Ramos (cell line): ENCODE data around the gene EFCAB13.

ENCODE experiments used
- in situ Hi-C: fragments of 300-500 bp; cut with MboI; formaldehyde crosslinking; loops from one replicate; pipeline ENCODE4 v1.14.3; 2022; ENCODE audit warnings: low sequenced_read_pairs; ENCODE audit not compliant: unreplicated experiment

Gene EFCAB13

GRCh38 chr17:47323382-47324223 lies at the start of gene EFCAB13:
Gene EFCAB13 (plus strand): TSS chr17:47323955. CDS start chr17:47328354, 4,399 bp downstream.
- in situ Hi-C loops: no loop called here

GRCh38 chr17:47274319-47275069 lies 49.3 kb upstream of the EFCAB13 start:
- in situ Hi-C loops: no loop called here

- in situ Hi-C loops: no loop called here
These were observed 48.3 kb upstream of the EFCAB13 start for GRCh38 chr17:47275245-47275984.

DNA sequence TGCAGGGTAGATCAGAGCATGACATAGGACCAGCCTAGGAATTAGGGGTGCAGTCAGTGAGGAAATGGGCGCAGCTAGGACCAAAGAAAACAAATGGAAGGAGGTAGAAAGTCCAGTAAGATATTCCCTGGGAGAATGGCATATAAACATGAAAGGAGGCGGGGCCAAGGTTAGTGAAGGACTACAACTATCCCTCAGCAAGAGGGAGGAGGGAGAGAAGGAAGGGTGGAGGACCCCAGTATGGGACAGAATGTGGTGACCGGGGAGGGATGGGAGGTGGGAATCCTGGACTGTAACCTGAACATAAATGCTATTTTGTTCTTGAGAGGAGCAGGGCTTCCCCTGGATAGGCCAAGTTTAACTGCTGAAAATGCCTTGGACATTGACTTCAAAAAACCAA lies 47.3 kb upstream of the EFCAB13 start:
- in situ Hi-C loops: no loop called here

GRCh38 chr17:47276868-47277267 lies 46.9 kb upstream of the EFCAB13 start:
- in situ Hi-C loops: no loop called here

DNA sequence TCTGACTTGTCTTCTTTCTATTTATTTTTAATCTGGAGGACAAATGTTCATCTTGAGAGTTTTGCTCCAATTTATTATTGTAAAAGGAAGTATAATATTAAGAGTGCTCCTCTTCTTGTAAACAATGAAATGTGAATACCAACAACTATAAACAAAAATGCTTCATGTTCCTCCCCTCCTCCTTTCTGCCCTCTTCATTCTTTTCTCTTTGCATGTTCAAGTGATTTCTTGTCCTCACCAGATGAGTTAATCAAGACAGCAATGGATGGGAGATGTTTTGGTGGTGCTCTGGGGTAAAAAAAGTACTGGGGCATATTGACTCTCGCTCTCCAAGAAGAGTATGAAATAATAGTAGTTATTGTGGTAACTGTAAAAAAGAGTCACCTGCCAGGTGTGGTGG lies 45.8 kb upstream of the EFCAB13 start:
- in situ Hi-C loops: no loop called here

- in situ Hi-C loops: no loop called here
These were observed 45.2 kb upstream of the EFCAB13 start for GRCh38 chr17:47278561-47278960.

DNA sequence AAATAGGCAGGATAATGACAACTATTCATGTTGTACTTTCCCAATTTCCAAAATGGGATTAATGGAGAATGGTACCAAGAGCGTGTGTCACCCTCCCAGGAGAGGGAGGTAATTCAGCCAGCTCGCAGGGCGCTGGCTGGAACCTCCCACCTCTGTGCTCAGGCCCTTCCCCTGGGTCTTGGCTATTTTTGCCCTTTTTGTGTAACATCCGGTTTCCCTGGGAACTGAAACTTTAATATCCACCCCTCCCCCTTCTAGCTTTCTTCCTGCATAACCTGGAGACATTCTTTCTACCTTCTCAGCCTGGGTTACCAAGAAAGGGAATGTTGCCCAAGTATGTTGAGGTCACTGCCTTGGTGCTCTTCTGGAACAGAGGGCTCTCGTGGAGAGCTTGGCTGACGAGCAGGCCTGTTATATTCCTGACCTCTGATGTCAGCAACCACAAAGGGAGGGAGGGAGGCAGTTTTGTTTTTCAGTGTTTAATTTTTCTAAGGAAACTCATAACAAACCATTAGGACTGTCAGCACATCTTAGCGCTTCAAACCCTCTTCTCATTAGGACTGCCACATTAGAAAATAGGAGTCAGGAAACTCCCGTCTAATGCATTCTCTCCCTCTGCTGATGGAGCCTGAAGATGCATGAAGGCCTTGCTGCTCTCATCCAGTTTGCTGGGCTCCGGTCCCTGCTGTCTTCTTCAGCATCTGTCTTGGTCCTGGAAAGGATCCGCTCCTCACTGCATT lies 44.5 kb upstream of the EFCAB13 start:
- in situ Hi-C loops: no loop called here

- in situ Hi-C loops: no loop called here
These were observed 43.5 kb upstream of the EFCAB13 start for GRCh38 chr17:47280072-47280811.

DNA sequence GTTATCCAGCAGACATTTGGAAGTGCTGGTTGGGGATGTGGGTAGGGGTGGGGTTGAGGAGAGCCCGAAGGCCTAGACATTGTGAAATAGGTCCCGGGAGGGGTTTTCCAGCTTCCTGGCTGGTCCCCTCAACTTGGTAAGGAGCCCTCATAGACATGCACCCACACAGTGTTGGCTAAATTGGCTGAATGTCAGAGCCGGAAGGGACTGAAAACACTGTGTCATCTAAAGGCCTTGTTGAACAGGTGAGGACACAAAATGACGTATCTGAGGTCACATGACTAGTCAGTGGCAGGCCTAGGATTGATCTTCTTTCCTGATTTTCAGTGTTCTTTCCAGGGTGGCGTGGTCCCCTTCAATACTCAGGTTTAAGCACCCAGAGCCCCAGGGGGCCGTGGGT lies 42.5 kb upstream of the EFCAB13 start:
- in situ Hi-C loops: no loop called here

DNA sequence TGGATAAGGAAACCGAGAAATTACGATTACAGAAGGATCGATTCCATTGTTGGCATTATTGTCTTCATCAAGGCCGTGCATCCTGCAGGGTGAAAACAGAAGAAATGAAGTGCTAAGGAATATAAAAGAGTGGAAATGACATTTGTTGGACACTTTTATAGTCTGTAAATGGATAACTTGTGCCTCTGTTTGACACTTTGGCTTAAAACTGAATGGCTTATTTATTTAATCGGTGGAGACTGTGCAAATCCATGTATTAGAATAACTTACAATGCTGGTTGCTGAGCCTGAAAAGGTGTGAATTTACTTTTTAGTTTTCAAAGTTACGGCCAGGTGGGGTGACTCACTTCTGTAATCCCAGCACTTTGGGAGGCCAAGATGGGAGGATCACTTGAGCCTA lies 38.8 kb upstream of the EFCAB13 start:
- in situ Hi-C loops: no loop called here

- in situ Hi-C loops: no loop called here
These were observed 37.4 kb upstream of the EFCAB13 start for GRCh38 chr17:47286198-47286914.

GRCh38 chr17:47287068-47287467 lies 36.7 kb upstream of the EFCAB13 start:
- in situ Hi-C loops: no loop called here

DNA sequence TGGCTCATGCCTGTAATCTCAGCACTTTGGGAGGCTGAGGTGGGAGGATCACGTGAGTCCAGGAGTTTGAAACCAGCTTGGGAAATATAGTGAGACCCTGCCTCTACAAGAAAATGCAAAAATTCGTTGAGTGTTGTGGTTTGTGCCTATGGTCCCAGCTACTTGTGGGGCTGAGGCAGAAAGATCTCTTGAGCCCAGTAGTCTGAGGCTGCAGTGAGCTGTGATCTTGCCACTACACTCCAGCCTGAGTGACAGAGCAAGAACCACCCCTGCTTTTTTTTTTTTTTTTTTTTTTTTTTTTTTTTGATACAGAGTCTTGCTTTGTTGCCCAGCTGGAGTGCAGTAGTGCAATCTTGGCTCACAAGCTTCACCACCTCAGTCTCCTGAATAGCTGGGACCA lies 36.1 kb upstream of the EFCAB13 start:
- in situ Hi-C loops: no loop called here

GRCh38 chr17:47288531-47289116 lies 35.1 kb upstream of the EFCAB13 start:
- in situ Hi-C loops: no loop called here

- in situ Hi-C loops: no loop called here
These were observed 34.5 kb upstream of the EFCAB13 start for GRCh38 chr17:47289302-47289701.

- in situ Hi-C loops: no loop called here
These were observed 32.9 kb upstream of the EFCAB13 start for GRCh38 chr17:47290870-47291241.

- in situ Hi-C loops: no loop called here
These were observed 32.4 kb upstream of the EFCAB13 start for GRCh38 chr17:47291242-47291873.
